HG02610 (cell line): ENCODE measurements around the gene P2RY11.

Experiments
- ATAC-seq: cut with Tn5 transposase; IDR thresholded peaks from one replicate; pipeline ENCODE4 v1.9.1; 2021; ENCODE audit warnings: mild to moderate bottlenecking, moderate library complexity; ENCODE audit not compliant: unreplicated experiment

The P2RY11 gene, protein sequence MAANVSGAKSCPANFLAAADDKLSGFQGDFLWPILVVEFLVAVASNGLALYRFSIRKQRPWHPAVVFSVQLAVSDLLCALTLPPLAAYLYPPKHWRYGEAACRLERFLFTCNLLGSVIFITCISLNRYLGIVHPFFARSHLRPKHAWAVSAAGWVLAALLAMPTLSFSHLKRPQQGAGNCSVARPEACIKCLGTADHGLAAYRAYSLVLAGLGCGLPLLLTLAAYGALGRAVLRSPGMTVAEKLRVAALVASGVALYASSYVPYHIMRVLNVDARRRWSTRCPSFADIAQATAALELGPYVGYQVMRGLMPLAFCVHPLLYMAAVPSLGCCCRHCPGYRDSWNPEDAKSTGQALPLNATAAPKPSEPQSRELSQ

DNA sequence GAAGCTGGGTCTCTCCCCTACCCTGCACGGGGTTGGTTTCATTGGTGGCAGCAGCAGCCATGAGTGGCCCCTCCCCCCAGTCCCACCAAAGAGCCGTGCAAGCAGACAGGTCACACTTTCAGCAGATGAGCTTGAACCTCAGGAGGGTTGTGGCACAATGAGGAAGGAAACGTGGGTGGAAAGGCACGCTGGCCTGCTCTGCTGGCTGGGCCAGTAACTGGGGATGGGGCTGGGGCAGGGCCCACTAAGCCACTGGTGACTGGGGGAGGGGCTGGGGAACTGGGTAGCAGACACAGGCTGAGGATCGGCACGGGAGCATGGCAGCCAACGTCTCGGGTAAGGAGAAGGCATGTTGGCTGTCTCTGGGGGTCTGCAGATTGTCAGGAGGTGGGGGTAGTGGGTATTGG is at the start of gene P2RY11:
Gene P2RY11, plus strand, starts transcription at position 289 of the 407 bp plus-strand sequence. Its CDS starts 29 bp downstream, at position 318.
- ATAC-seq, result no peak

DNA sequence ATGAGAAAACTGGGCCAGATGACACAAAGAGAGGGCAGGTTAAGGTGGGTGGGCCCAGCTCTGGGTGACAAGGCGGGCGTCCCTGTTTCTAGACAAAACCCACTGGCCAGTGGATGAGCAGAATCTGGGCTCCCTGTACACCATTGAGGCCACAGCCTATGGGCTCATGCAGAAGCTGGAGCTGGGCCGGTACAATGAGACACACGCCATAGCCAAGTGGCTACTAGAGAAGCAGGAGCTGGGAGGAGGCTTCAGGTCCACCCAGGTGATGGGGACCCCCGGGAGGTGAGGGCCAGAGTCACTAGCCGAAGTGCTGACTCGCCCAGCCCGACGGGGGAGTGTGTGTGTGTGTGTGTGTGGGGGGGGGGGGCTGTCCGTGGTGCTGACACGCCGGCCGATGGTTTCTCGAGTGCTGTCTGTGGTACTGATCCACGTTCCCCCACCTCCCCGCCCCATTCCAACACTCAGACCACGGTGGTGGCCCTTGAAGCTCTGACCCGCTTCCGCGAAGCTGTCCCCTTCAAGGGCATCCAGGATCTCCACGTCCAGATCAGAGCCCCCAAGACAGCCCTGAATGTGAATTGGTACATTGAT is 49.7 kb upstream of the P2RY11 start:
- no peak for ATAC-seq

DNA sequence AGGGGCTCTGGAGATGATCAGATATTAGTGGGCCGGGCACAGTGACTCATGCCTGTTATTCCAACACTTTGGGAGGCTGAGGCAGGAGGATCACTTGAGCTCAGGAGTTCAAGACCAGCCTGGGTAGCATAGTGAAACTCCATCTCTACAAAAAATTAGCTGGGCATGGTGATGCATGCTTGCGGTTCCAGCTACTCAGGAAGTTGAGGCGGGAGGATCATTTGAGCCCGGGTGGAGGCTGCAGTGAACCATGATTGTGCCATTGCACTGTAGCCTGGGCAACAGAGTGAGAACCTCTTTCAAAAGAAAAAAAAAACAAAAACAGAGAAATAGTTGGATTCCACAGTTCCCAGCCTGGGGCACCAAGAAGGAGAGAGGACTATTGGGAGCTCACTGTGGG is 43.3 kb upstream of the P2RY11 start:
- ATAC-seq, result no peak

DNA sequence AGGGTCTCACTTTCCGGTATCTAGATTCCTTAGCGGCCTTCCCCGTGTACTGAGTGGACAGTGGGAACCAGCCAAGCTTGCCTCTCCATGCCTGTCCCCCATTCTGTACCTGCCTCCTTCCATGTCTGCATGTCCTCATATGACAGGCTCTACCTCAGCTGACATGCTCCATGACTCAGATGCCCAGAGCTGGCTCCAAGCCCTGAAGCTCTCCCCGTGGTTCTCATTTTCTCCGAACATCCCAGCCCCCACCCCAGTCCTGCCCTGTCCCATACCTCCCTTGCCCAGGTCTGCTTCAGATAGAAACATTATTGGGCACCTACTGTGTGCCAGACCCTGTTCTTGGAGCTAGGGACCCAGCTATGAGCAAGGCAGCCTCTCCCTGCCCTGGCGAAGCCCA is 42.4 kb upstream of the P2RY11 start:
- ATAC-seq, result no peak

DNA sequence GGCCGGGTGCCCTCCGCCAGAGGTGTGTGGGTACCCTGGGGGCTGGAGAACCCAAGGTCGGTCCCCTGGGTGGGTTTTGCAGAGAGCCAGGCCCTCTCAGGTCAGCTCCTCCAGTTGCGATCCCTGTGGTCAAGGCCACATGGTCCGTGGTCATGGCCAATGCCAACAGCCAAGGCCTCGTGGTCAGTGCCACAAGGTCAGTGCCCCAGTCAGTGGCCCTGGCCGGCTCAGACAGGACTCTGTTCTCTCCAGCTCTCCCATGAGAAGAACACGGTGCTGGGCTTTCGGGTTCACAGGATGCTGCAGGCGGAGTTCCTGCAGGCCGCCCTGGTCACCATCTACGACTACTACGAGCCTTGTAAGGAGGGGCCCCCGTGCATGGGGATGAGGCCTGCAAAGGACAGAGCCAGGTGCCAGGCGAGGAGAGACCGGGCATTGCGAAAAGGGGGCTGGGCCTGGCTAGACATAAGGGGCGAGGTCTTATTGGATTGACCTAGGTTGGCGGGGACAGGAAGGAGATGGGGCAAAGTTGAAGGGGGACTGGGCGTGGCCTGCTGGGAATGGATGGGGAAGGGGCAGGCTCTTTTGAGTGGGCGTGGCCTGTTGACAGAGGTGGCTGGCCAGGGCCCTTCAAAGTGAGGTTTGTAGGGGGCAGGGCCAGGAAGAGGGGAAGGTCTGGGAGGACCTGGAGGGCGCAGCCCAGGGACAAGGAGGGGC is 40.6 kb upstream of the P2RY11 start:
- no peak for ATAC-seq

DNA sequence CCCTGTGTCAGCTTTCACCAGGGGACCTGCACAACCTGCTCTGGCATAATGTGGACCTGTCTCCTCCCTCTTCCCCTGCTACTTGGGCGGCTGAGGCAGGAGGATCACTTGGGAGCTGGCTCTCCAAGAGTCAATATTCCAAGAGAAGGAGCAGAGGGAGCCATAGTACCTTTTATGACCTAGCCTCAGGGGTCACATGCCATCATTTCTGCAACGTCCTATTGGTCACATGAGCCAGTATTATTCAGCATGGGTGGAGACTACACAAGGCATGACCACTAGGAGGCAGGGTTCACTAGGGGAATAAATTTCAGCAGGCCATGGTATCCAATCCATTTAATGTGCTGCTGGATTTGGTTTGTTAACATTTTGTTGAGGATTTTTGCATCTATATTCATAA is 37.3 kb upstream of the P2RY11 start:
- no peak for ATAC-seq

DNA sequence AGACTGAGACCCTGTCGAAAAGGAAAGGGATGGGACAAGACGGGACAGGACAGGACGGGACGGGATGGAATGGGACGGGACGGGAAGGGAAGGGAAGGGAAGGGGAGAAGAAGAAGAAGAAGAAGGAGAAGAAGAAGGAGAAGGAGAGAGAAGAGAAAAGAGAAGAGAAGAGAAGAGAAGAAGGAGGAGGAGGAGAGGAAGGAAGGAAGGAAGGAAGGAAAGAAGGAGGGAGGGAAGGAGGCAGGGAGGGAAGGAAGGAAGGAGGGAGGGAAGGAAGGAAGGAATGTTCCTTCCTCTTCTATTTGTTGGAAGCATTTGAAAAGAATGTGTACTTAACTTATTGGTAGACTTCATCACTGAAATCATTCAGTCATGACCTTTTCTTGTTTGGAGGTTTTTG is 35.0 kb upstream of the P2RY11 start:
- ATAC-seq, result no peak

DNA sequence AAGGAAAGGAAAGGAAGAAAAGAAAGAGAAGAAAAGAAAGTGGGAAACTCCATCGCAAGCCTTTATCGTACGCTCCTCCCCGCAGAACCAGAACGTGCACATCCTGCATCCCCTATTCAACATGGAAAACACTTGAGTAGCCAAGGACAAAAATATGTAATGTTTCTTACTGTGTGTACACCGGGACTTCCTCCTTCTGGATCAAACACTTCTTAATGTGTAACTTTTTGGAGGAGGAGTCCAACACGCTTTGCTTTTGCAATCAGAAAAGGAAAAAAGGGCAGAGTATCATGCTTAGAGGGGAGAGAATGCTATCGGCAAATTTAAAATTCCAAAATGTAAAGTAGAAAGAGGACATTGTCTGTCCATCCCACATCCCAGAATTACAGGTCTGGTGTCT is 33.2 kb upstream of the P2RY11 start:
- no peak for ATAC-seq

DNA sequence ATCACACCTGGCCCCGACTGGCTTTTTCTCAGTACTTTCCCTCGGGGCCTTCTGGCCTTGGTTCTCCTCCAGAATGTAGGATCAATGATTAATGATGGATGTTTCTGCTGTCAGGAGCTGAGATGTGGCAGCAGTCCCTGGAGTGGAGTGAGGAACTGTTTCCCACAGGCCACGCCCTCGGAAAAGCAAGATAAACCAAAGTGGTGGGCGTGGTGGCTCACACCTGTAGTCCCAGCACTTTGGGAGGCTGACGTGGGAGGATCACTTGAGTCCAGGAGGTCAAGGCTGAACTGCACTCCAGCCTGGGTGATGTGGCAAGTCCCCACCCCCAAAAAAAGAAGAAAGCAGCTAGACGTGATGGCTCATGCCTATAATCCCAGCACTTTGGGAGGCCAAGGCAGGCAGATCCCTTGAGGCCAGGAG is 32.5 kb upstream of the P2RY11 start:
- ATAC-seq, result no peak

DNA sequence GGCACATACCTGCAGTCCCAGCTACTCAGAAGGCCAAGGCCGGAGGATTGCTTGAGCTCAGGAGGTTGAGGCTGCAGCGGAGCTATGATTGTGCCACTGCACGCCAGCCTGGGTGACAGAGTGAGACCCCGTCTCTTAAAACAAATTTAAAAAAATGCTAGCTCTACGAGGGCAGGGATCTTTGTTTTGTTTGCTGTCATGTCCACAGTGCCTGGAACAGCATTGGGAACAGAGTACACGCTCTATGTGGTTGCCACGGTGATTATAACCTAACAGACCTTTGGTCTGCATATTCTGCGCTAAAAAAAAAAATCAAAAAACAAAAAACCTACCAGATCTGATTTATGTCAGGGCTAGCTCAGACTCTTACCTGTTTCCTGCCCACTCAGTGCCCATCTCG is 27.6 kb upstream of the P2RY11 start:
- no peak for ATAC-seq

DNA sequence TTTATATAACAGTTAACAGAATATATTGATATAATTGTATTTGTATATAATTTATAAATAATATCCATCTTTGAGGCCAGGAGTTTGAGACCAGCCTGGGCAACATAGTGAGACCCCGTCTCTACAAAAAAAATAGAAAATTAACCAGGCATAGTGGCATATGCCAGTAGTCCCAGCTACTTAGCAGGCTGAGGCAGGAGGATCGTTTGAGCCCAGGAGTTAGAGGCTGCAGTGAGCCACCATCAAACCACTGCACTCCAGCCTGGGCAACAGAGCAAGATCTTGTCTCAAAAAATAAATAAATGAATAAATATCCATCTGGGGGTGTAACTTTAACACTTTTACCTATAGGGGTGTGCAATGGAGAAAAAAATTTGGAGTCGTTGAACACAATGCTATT is 26.7 kb upstream of the P2RY11 start:
- no peak for ATAC-seq

DNA sequence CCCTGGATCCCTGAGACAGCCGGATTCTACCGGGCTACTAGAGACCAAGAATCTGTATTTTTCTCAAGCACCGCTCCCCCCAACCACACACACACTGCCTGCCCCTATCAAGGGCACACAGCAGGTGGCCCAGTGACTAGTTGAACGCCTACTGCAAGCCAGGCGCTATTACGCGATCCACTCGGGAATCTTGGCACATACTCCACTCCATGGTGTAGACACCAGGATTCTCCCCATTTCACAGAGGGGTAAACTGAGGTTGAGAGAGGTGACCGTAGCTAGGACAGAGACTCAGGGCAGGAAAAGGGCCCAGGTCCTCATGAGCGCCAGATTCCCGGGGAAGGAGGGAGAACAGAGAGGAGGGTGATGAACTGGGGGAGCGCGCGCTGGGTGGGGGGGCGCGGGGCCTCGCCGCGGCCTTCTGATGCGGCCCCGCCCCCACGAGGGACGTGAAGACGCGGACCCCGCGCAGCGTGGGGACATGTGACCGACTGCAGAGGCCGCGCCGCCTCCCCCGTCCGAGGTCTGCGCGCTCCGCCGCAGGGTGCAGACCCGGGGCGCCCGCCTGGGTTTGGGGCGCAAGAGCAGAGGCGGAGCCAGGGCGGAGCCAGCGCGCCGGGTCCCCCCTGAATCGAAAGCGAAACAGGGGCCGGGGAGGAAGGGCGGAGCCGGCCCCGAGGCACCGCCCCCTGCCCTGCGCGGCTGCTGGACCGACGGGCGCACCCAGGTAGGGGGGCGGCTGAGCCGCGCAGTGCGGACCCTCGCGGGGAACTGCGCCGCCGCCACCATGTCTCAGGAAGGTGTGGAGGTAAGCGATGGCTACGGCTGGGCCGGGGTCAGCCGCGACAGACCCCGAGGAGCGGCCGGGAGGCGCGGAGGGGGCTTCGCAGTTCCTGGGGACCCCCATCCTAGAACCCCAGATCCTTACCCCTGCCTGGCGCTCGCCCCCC is 25.6 kb upstream of the P2RY11 start, which contains the start of gene SHFL:
Gene SHFL, plus strand, starts transcription at position 677 of the 950 bp plus-strand sequence. Its CDS starts 111 bp downstream, at position 788.
- ATAC-seq, result peak; percentile 79

DNA sequence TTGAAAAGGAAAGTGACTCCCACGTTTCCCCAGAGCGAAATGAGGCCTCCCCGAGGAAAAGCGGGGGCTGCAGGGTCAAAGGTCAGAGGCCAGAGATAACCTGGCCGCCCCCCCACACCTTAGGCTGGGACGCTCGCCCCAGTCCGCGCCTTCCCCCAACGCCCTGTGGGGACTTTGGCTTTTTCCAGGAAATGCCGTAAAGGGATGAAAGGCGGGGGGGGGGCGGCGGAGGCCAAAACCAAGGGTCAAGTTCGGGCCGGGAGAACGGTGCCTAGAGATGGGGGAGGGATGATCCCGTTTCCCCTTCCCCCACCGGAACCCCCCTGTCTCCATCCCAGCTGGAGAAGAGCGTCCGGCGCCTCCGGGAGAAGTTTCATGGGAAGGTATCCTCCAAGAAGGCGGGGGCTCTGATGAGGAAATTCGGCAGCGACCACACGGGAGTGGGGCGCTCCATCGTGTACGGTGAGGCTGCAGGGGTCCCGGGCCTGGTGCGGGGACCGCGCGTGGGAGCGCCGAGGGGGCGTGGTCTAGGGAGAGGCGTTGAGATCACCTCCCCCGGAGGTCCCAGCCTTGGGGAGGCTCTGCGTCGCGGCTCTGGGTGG is 24.8 kb upstream of the P2RY11 start:
- ATAC-seq, result no peak

DNA sequence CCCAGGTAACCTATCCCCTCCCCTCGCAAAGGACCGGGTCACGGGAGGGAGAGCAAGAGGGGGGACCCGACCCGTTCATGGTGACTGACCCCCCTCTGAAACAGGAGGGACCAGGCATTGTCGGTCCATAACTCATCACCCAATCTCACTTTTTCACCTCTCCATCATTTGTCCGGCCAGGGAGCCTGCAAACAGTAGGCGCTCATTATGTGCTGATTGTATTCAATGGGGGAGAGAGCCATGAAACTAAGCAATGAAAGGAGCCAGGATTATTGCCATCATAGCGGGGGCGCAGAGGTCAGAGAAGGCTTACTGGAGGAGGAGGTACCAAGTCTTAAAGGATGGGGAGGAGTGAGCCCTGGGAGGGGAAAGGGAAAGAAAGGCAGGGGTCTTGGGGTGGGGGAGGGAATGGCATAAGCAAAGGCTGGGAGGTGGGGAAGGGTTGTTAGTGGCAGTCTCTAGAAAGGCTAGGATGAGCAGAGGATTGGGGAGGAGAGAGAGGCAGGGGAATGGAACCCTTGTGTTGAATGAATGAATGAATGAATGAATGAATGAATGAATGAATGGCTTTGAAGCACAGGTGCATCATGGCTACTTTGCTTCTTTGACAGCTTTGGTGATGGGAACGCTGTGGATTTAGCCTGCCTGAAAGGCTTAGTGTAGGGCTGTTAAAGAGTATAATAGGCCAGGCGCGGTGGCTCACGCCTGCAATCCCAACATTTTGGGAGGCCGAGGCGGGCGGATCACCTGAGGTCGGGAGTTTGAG is 24.0 kb upstream of the P2RY11 start:
- no peak for ATAC-seq

DNA sequence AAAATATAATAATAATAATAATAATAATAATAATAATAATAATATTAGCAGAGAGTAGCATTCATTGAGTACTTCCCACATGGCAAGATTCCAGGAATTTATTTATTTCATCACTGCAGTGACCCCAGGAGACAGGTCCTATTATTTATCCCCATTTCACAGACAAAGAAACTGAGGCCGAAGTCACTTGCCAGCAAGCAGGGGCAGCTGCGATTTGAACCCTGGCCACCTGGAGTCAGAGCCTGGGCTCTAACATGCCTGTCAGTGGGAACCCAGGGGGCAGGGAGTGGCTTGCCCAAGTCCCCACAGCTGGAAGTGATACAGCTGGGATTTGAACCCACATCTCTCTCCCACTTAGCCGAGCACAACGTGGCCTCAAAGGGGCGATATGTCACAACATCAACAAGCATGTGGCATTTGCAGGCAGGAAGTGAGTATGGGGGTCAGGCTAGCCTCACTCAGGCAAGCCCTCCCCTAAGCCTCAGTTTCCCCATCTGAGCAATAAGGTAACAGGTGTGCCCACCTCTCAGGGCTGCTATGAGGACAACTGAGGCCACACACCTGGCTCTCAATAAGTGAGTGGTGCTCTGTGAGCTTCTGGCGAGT is 22.4 kb upstream of the P2RY11 start:
- ATAC-seq, result no peak

DNA sequence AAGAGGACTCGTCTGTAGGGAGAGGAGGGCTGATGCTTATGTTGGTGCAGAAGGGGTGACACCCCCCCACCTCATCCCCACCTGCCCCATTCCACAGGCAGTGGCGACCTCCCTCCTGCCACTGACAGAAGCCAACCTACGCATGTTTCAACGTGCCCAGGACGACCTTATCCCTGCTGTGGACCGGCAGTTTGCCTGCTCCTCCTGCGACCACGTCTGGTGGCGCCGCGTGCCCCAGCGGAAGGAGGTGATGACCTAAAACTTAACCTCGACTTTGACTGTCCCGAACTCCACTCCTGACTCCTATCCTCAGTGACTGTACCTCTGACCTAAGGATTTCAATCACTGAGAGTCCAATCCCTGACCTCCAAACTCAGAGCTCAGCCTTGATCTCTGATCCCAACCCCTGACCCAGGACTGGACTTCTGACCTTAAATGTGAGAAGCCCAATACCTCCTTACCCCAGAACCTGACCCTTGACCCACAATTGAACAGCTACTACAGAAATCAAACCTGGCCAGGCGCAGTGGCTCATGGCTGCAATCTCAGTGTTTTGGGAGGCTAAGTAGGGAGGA is 21.6 kb upstream of the P2RY11 start:
- no peak for ATAC-seq

DNA sequence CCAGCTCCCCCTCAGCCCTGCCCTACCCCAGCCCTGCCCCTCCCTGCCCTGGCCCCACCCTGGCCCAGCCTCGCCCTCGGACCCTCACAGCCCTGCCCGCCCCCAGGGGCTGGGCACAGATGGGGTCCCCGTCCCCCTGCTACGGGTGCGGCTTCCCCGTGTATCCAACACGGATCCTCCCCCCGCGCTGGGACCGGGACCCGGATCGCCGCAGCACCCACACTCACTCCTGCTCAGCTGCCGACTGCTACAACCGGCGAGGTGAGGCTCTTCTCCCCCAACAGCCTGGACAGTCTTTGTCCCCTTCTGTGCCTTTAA is 20.2 kb upstream of the P2RY11 start:
- no peak for ATAC-seq

DNA sequence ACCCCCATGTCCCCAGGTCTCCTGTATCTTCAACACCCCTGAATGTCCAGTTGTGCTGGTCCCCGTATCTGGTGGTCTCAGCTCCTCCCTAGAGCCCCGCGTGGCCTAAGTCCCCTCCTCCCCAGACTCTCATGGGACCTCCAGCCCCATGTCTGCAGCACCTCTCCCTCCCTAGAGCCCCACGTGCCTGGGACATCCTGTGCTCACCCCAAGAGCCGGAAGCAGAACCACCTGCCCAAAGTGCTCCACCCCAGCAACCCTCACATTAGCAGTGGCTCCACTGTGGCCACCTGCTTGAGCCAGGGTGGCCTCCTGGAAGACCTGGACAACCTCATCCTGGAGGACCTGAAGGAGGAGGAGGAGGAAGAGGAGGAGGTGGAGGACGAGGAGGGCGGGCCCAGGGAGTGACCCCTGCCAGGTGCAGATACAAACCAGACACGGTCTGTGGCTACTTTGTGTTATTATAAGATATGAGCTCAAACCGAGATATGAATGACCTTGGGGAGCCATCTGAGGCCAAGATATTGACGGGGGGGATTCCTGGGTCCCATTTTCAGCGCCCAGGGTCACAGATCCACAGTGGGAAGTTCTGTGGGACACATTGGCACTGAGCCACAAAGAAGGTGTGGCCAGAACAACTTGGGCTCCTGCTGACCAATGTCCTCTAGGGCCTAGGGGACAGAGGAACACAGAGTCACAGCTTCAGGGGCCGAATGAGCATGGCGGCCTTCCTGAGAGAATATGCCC is 19.4 kb upstream of the P2RY11 start:
- no peak for ATAC-seq
